IPS-18a (cell line): ENCODE measurements around the gene SRP54.
"Not testable (repeated sequence)": the region's sequence is repeated elsewhere in the genome, so short reads cannot be mapped to it uniquely, and the experiment has no call there.

Experiments used
- H3K27ac ChIP-seq: one replicate; pipeline ENCODE4 v1.5.1; 2013; ENCODE audit warnings: low read length
- H3K27me3 ChIP-seq: one replicate; pipeline ENCODE4 v1.6.1; 2013; ENCODE audit warnings: mild to moderate bottlenecking, low read length; ENCODE audit not compliant: control insufficient read depth, insufficient read depth
- H3K36me3 ChIP-seq: one replicate; pipeline ENCODE4 v1.6.1; 2013; ENCODE audit warnings: low read depth, low read length; ENCODE audit not compliant: control insufficient read depth
- H3K4me1 ChIP-seq: one replicate; pipeline ENCODE4 v1.6.1; 2013; ENCODE audit warnings: low read depth, low read length; ENCODE audit not compliant: control insufficient read depth
- H3K4me3 ChIP-seq: one replicate; pipeline ENCODE4 v1.5.1; 2013; ENCODE audit warnings: low read length
- H3K9ac ChIP-seq: one replicate; pipeline ENCODE4 v1.6.1; 2013; ENCODE audit warnings: mild to moderate bottlenecking, low read length, moderate library complexity
- H3K9me3 ChIP-seq: one replicate; pipeline ENCODE4 v1.6.1; 2013; ENCODE audit warnings: low read depth, low read length; ENCODE audit not compliant: control insufficient read depth

Gene SRP54

DNA sequence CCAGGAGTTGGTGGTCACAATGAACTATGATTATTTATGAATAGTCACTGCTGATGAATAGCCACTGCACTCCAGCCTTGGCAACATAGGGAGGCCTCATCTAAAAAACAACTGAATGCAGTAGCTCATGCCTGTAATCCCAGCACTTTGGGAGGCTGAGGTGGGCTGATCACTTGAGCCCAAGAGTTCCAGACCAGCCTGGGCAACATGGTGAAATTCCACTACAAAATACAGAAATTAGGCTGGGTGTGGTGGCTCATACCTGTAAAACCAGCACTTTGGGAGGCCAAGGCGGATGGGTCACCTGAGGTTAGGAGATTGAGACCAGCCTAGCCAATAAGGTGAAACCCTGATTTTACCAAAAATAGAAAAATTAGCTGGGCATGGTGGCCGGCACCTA lies 49.8 kb downstream of the SRP54 start:
- peaks cover 6% of the 10 kb centered on the region for H3K9me3 ChIP-seq
- H3K9ac ChIP-seq, result no peak overlapping the region
- no peaks in the 10 kb centered on the region for H3K27me3 ChIP-seq
- H3K4me1 ChIP-seq, result no peaks in the 10 kb centered on the region
- no peak overlapping the region for H3K27ac ChIP-seq
- peaks cover 17% of the 10 kb centered on the region for H3K36me3 ChIP-seq
- H3K4me3 ChIP-seq, result no peak overlapping the region

DNA sequence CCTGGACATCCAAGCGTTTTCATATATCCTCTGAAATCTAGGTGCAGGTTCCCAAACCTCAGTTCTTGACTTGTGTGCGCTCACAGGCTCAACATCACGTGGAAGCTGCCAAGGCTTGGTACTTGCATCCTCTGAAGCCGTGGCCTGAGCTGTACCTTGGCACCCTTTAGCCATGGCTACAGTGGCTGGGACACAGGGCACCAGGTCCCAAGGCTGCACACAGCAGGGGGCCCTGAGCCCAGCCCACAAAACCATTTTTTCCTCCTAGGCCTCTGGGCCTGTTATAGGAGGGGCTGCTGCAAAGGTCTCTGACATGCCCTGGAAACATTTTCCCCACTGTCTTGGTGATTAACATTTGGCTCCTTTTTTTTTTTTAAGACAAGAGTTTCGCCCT lies 51.6 kb downstream of the SRP54 start:
- no peaks in the 10 kb centered on the region for H3K27me3 ChIP-seq
- no peak overlapping the region for H3K27ac ChIP-seq
- H3K36me3 ChIP-seq, result no peaks in the 10 kb centered on the region
- no peaks in the 10 kb centered on the region for H3K4me1 ChIP-seq
- H3K9ac ChIP-seq, result no peak overlapping the region
- H3K9me3 ChIP-seq, result peaks cover 6% of the 10 kb centered on the region
- no peak overlapping the region for H3K4me3 ChIP-seq

DNA sequence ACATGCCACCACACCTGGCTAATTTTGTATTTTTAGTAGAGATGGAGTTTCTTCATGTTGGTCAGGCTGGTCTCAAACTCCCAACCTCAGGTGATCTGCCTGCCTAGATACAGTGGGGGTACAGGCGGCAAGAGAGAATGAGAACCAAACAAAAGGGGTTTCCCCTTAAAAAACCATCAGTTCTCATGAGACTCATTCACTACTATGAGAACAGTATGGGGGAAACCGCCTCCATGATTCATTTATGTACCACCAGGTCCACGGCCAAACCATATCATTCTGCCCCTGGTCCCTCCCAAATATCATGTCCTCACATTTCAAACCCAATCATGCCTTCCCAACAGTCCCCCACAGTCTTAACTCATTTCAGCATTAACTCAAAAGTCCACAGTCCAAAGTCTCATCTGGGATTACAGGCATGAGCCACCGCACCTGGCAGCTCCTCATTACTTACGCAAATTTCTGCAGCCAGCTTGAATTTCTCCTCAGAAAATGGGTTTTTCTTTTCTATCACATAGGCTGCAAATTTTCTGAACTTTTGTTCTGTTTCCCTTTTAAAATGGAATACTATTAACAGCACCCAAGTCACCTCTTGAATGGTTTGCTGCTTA lies 52.3 kb downstream of the SRP54 start:
- H3K27ac ChIP-seq, H3K9ac ChIP-seq, H3K4me1 ChIP-seq, H3K36me3 ChIP-seq, H3K9me3 ChIP-seq, H3K4me3 ChIP-seq, H3K27me3 ChIP-seq: not testable (repeated sequence)

DNA sequence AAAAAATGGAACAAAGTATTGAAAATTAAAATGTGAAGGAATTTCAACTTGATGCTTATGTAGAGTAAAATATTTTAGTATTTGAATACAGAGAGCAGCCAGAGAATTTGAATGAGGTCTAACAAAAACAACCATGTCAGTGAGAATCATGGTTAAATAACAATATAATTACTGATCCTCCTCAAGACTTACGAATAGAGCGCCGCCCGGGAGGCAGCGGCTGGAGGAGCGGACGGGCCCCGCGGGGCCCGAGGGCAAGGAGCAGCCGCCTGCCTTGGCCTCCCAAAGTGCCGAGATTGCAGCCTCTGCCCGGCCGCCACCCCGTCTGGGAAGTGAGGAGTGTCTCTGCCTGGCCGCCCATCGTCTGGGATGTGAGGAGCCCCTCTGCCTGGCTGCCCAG lies 55.5 kb downstream of the SRP54 start:
- H3K27ac ChIP-seq, result not testable (repeated sequence)

DNA sequence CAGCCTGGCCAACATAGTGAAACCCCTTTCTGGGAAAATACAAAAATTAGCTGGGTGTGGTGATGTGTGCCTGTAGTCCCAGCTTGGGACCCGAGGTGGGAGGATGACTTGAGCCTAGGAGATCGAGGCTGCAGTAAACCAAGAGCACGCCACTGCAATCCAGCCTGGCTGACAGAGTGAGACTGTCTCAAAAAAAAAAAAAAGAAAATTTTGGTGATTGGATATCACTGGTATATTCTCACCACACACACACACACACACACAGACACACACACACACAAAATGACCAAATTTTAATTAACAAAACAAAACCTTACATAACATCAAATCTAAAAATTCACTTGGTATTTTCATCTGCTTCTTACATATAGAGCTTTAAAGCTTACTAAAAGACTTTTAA lies 59.8 kb downstream of the SRP54 start:
- Histone ChIP-seq H3K27me3 (no peaks in the 10 kb centered on the region), H3K9ac (no peak overlapping the region), H3K36me3 (no peaks in the 10 kb centered on the region), H3K9me3 (no peaks in the 10 kb centered on the region), H3K4me3 (no peak overlapping the region), H3K4me1 (peaks cover 5% of the 10 kb centered on the region), H3K27ac (no peak overlapping the region)

More for the DNA sequence above, 55.5 kb downstream of the SRP54 start:
- H3K4me3 ChIP-seq, H3K9me3 ChIP-seq, H3K36me3 ChIP-seq, H3K27me3 ChIP-seq, H3K4me1 ChIP-seq, H3K9ac ChIP-seq: not testable (repeated sequence)

DNA sequence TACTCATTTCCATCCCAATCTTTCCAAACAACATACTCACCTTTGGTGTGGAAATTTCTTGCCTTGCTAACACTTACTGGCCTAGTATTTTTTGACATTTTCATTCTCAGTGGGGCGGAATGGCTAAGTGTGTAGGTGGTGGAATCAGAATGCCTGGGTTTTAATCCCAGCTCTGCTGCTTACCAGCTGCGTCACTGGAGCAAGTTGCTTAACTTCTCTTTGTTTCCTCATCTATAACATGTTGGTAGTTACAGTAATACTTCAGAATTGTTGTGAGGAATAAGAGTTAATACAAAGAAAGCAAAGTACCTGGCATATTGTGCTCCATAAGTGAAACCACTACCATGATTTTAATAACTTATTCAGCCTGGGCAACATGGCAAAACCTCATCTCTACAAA lies 60.3 kb downstream of the SRP54 start:
- Histone ChIP-seq H3K9ac (no peak overlapping the region), H3K27ac (no peak overlapping the region), H3K9me3 (no peaks in the 10 kb centered on the region), H3K4me3 (no peak overlapping the region), H3K36me3 (no peaks in the 10 kb centered on the region), H3K27me3 (no peaks in the 10 kb centered on the region), H3K4me1 (peaks cover 5% of the 10 kb centered on the region)

DNA sequence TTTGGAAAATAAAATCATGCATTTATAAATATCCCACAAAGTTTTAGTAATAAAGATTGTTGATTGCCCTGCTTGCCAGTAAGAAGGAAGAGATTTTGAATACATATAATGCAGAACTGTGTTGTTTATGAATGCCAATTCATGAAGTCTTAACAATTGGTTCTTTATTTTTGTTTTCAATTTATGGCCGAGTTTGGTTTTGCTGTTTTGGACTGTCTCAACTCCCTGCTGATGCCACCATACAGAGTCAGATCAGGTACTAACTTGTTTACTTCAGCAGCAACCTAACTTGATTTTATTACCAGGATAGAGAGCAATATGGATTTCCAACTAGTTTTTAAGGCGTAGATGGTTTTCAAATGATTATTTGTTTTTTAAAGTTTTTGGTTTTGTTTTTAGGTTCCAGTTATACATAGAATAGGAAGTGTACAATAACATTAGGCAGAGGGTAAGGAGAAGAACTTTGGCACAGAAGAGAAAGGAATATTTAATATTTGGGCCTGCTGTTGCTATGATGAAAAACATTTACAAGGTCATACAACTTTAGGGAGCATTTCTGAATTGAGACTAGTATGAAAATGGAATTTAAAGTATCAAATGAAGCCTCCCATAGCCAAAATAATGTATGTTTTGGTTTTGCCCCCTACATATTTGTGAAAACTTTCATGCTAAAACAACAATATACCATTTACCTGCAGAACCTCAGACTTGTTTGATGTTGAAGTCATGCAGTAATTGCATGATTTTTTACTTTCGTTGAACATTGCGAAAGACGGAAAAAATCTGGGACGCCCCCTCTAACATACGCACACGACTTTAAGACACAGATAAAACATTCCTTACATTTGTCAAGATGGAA lies 62.4 kb downstream of the SRP54 start:
- Histone ChIP-seq H3K9me3 (no peaks in the 10 kb centered on the region), H3K36me3 (no peaks in the 10 kb centered on the region), H3K4me3 (peak overlapping the region; percentile 85), H3K9ac (peak overlapping the region; percentile 62), H3K27ac (peak overlapping the region; percentile 2), H3K27me3 (no peaks in the 10 kb centered on the region), H3K4me1 (peaks cover 5% of the 10 kb centered on the region)

DNA sequence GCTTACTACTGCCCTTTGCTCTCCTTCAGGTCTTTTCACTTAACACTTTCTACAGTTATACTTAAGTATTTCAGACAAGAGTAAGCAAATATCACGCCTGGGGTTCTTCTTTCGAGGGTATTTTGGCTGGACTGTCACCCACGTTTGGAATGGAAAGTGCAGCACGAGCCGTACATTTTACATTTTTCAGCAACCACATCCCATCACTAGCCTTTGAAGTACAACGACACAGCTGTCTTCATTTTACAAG lies 62.9 kb downstream of the SRP54 start:
- Histone ChIP-seq H3K4me3 (peak overlapping the region; percentile 85), H3K27ac (peak overlapping the region; percentile 2), H3K9me3 (no peaks in the 10 kb centered on the region), H3K36me3 (no peaks in the 10 kb centered on the region), H3K9ac (peak overlapping the region; percentile 62), H3K4me1 (peaks cover 5% of the 10 kb centered on the region), H3K27me3 (no peaks in the 10 kb centered on the region)

DNA sequence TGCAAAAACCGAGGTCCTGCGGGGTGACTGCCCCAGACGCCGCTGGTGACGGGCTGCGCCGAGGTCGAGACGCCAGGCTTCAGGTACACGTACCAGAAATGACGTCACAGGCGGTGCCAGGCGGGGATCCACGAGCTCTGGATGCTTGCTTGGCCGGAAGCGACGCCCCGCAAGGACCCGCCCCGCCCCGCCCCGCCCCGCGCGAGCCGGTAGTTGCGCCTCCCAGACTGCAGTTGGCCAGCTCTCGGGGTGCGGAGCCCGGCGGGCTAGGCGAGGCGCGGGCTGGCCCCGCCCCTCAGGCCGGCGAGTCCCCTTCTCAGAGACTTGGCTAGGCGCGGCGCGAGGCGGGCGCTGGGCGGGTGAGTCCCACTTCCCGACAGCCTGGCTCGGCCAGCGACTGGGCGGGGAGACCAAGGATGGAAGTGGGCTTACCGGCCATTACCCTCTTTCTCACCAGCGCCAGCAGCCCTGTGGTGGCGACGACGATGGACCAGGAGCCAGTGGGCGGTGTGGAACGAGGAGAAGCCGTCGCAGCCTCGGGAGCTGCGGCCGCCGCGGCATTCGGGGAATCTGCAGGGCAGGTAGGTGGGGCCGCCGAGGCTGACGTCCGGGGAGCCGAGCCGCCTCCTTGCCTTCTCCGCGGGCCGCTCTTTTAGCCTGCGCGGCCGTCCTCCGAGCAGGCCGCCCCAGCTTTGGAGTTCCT lies 63.4 kb downstream of the SRP54 start, which contains the start of gene FAM177A1:
TSS of gene FAM177A1 (plus strand) at position 225 of the 703 bp plus-strand sequence. CDS start at position 417, 192 bp downstream.
- Histone ChIP-seq H3K27ac (peak within 1 kb of the TSS; percentile 2), H3K4me1 (peaks cover 5% of the 10 kb centered on the region), H3K4me3 (peak within 1 kb of the TSS; percentile 90), H3K9me3 (no peaks in the 10 kb centered on the region), H3K27me3 (no peaks in the 10 kb centered on the region), H3K36me3 (no peaks in the 10 kb centered on the region), H3K9ac (peak within 1 kb of the TSS; percentile 77)

DNA sequence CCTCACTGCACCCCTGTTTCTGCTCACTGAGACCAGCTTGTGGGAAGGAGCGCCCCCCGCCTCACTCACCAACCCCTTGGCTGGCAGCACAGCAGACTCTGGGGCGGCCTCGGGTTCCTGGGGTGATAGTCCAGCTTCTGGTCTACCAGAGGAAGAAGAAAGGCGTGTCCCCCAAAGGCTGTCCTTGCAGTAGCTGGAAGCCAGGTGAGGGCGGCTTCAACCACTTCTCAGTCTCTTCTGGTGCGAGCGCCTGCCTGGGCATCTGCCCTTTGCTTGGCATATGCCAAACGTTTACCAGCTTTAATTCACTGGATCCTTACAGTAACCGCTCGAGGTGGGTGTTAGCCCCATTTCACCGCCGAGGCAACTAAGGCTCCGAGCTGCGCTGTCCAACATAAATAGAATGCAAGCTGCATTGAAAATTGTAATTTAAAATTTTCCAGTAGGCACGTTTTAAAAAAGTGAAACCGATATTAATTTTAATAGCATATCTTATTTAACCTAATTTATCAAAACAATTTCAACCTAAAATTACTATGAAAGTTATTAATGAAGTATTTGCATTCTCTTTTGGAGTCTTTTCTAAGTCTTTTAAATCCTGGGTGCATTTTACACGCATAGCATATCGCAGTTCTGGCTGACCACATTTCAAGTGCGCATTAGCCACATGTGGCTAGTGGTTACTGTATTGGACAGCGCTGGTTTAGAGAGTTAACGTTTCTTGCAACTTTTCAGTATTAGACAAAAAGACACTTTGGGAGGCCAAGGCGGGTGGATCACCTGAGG lies 64.2 kb downstream of the SRP54 start:
- Histone ChIP-seq H3K9me3 (no peaks in the 10 kb centered on the region), H3K9ac (peak overlapping the region; percentile 77), H3K36me3 (no peaks in the 10 kb centered on the region), H3K27me3 (no peaks in the 10 kb centered on the region), H3K4me1 (peaks cover 5% of the 10 kb centered on the region), H3K27ac (no peak overlapping the region), H3K4me3 (peak overlapping the region; percentile 90)

DNA sequence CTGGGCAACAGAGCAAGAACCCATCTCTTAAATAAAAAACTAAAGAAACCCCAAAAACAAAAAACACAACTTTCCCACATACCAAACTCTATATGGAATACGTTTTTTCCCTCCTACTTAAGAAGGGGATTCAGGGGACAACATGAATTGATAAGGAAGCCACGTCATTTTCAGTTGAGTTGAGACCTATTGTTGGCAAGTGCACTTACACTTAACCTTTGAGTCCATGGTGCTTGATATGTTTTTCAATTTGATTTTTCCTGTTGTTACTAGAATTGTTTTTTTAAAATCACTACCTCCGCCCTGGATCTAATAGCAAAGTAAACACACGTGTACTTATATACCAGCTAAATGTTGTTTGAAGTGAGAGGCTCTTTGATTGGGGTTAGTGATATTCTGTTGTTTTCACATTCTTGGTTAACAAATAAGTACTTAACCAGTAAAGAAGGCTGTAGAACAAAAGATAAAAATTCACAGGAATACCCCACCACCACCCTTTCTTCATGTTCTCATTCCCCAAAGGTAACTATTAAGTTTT lies 65.3 kb downstream of the SRP54 start:
- no peak overlapping the region for H3K27ac ChIP-seq
- H3K36me3 ChIP-seq, result no peaks in the 10 kb centered on the region
- H3K4me3 ChIP-seq, result peak overlapping the region; percentile 9
- H3K27me3 ChIP-seq, result no peaks in the 10 kb centered on the region
- peaks cover 5% of the 10 kb centered on the region for H3K4me1 ChIP-seq
- H3K9me3 ChIP-seq, result no peaks in the 10 kb centered on the region
- H3K9ac ChIP-seq, result no peak overlapping the region
